HuH-7.5 (cell line): ENCODE data around the gene CCDC102B.

ENCODE experiments used
- DNase-seq: peaks from one replicate; pipeline ENCODE4 v3.0.0; 2011; ENCODE audit warnings: low spot score

Gene CCDC102B

DNA sequence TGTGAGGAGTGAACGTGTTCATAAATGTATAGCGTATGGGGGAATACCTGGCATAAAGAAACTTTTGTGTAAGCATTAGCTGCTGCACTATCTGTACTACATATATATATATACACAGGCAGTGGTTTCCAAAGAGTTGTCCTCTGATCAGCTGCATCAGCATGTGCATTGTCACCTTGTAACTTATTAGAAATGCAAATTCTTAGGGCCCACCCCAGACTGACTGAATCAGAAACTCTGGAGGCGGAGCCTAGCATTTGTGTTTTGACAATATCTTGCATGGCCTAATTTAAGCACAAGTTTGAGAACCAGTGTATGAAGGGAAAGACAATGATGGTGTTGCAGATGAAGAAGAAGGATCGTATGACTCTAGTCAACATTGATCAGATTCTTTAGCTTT lies 299.5 kb downstream of the CCDC102B start:
- DNase-seq, result no peak

GRCh38 chr18:69102959-69103358 lies 305.1 kb downstream of the CCDC102B start:
- no peak for DNase-seq
